Neutrophil (primary cell): ENCODE results near the gene RTN4.
A peak's percentile ranks its signal among the peaks of the same experiment; 100 is the strongest.

ENCODE experiments used
- H3K27ac ChIP-seq: fragments of 200-600 bp; sonication (generic); 2 replicates; pipeline ENCODE4 v1.5.1; 2016; ENCODE audit warnings: mild to moderate bottlenecking, moderate library complexity
- H3K27me3 ChIP-seq: fragments of 200-600 bp; sonication (generic); 2 replicates; pipeline ENCODE4 v1.6.0; 2016; ENCODE audit warnings: mild to moderate bottlenecking
- H3K36me3 ChIP-seq: fragments of 200-600 bp; sonication (generic); 2 replicates; pipeline ENCODE4 v1.5.1; 2017
- H3K4me1 ChIP-seq, 2 experiments: fragments of 200-600 bp in 1 of 2; sonication (generic) in 1 of 2; 1 replicate in 1 of 2; 2 replicates in 1 of 2; pipeline versions ENCODE4 v1.5.1 to v1.6.1; 2013 to 2016; ENCODE audit warnings: low read depth in 1 of 2, low read length in 1 of 2, mild to moderate bottlenecking in 1 of 2, moderate library complexity in 1 of 2; ENCODE audit not compliant: control insufficient read depth in 1 of 2, insufficient read depth in 1 of 2
- H3K4me3 ChIP-seq, 2 experiments: fragments of 200-600 bp in 1 of 2; sonication (generic) in 1 of 2; 1 replicate in 1 of 2; 2 replicates in 1 of 2; pipeline ENCODE4 v1.5.1; 2013 to 2016; ENCODE audit warnings: low read depth in 1 of 2, low read length in 1 of 2, mild to moderate bottlenecking in 1 of 2, moderate library complexity in 1 of 2
- H3K9me3 ChIP-seq: fragments of 200-600 bp; sonication (generic); 2 replicates; pipeline ENCODE4 v1.5.1; 2016
- TF ChIP-seq, protein P1 (sequence below): fragments of 200-600 bp; sonication (generic); IDR thresholded peaks from 2 replicates; pipeline ENCODE4 v1.5.1; 2016; ENCODE audit warnings: antibody characterized with exemption

Gene RTN4

GRCh38 chr2:55011831-55012671 lies 38.2 kb downstream of the RTN4 start:
- peak overlapping the region; percentile 44 for H3K27ac ChIP-seq

GRCh38 chr2:55010915-55011314 lies 39.3 kb downstream of the RTN4 start:
- TF ChIP-seq, protein P1, sequence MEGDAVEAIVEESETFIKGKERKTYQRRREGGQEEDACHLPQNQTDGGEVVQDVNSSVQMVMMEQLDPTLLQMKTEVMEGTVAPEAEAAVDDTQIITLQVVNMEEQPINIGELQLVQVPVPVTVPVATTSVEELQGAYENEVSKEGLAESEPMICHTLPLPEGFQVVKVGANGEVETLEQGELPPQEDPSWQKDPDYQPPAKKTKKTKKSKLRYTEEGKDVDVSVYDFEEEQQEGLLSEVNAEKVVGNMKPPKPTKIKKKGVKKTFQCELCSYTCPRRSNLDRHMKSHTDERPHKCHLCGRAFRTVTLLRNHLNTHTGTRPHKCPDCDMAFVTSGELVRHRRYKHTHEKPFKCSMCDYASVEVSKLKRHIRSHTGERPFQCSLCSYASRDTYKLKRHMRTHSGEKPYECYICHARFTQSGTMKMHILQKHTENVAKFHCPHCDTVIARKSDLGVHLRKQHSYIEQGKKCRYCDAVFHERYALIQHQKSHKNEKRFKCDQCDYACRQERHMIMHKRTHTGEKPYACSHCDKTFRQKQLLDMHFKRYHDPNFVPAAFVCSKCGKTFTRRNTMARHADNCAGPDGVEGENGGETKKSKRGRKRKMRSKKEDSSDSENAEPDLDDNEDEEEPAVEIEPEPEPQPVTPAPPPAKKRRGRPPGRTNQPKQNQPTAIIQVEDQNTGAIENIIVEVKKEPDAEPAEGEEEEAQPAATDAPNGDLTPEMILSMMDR: no peak
- Histone ChIP-seq H3K27ac (peak overlapping the region; percentile 75), H3K4me1 (peaks cover 31 to 74% of the 10 kb centered on the region in 2 experiments), H3K9me3 (no peaks in the 10 kb centered on the region), H3K27me3 (no peaks in the 10 kb centered on the region), H3K4me3 (no peak overlapping the region), H3K36me3 (no peaks in the 10 kb centered on the region)

More at GRCh38 chr2:55011831-55012671, 38.2 kb downstream of the RTN4 start:
- Histone ChIP-seq H3K4me3 (no peak overlapping the region), H3K4me1 (peaks cover 41 to 83% of the 10 kb centered on the region in 2 experiments), H3K9me3 (no peaks in the 10 kb centered on the region), H3K27me3 (no peaks in the 10 kb centered on the region), H3K36me3 (no peaks in the 10 kb centered on the region)
- TF ChIP-seq, protein P1: no peak

- peak overlapping the region; percentile 75 for H3K27ac ChIP-seq
- H3K4me1 ChIP-seq: peaks cover 31 to 76% of the 10 kb centered on the region in 2 experiments
- peak overlapping the region; percentile 4 to 44 for H3K4me3 ChIP-seq
- H3K27me3 ChIP-seq: no peaks in the 10 kb centered on the region
- H3K36me3 ChIP-seq: no peaks in the 10 kb centered on the region
- TF ChIP-seq, protein P1: no peak
- H3K9me3 ChIP-seq: no peaks in the 10 kb centered on the region
These were observed 40.1 kb downstream of the RTN4 start for GRCh38 chr2:55010149-55010591.

DNA sequence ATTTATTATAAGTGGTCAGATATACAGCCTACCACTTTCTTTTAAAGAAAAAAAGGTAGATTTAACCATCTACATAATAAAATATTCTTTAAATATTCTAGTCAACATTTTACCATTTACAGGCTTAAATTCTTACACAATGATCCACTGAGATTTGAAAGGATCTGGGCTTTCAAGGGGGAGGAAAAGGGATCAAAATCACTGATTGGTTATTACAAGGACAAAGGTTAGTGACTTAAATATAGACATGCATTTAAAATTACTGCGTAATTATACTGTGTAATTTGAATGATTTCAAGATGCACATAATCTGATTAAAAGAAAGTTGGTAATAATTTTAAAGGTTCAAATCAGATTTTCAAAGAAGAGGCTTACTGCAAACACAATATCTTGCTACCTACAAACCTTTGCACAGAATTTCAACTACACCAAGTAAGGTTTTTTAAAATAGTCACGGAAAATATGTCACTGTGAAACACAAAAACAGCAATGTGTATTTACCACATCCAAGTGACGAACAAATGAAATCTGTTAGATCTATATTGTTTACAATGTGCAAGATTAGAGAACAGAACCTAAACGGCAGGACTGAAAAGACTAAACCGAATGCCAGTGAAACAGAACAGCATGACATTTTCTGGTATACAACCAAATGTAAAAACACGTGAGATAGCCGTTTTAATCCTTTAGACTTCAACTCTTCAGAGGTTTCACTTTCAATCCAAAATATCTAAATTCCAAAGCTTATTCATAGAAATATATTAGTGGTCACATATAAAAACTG lies 40.8 kb downstream of the RTN4 start:
- peak overlapping the region; percentile 75 for H3K27ac ChIP-seq
- TF ChIP-seq, protein P1: no peak

GRCh38 chr2:55006306-55006705 lies 43.9 kb downstream of the RTN4 start:
- Histone ChIP-seq H3K4me3 (no peak overlapping the region), H3K27ac (no peak overlapping the region), H3K4me1 (peaks cover 23 to 50% of the 10 kb centered on the region in 2 experiments), H3K9me3 (no peaks in the 10 kb centered on the region), H3K36me3 (no peaks in the 10 kb centered on the region), H3K27me3 (no peaks in the 10 kb centered on the region)
- TF ChIP-seq, protein P1: no peak

More for the DNA sequence above, 40.8 kb downstream of the RTN4 start:
- Histone ChIP-seq H3K36me3 (no peaks in the 10 kb centered on the region), H3K4me1 (peaks cover 31 to 70% of the 10 kb centered on the region in 2 experiments), H3K9me3 (no peaks in the 10 kb centered on the region), H3K4me3 (peak overlapping the region; percentile 4 to 44), H3K27me3 (no peaks in the 10 kb centered on the region)
